ENCODE results near the gene NUDT4. TPM values are rescaled to one million over a fixed set of nuclear protein-coding genes. Genes with fewer than 3 reads are reported as not detected.

NUDT4 gene
- total RNA-seq, 1 donor from 2014 or later: 59.1 TPM

DNA sequence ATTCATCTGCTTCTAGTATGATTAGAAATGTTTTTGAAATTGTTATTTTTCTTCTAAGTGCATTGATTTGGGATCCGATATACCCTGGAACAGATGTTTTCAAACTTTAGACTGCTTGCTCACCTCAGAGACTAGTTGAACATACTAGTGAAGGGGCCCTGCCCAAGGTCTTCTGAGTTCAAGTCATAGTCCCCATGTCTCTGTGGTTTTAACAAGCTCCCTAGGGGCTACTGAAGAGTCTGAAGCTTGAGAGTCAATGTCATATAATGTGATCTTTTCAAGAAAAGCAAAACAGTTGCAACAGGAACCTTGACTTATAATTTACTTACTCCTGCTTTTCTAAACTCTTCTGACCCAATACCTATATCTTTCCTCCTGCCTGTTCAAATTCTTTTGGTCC lies 71.6 kb downstream of the NUDT4 start:
- DNase-seq (ENCODE audit: low read depth, low spot score): no peak
- TF ChIP-seq, protein P1, sequence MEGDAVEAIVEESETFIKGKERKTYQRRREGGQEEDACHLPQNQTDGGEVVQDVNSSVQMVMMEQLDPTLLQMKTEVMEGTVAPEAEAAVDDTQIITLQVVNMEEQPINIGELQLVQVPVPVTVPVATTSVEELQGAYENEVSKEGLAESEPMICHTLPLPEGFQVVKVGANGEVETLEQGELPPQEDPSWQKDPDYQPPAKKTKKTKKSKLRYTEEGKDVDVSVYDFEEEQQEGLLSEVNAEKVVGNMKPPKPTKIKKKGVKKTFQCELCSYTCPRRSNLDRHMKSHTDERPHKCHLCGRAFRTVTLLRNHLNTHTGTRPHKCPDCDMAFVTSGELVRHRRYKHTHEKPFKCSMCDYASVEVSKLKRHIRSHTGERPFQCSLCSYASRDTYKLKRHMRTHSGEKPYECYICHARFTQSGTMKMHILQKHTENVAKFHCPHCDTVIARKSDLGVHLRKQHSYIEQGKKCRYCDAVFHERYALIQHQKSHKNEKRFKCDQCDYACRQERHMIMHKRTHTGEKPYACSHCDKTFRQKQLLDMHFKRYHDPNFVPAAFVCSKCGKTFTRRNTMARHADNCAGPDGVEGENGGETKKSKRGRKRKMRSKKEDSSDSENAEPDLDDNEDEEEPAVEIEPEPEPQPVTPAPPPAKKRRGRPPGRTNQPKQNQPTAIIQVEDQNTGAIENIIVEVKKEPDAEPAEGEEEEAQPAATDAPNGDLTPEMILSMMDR (conservative IDR thresholded peaks at IDR 0.05): no peak
- Mint-ChIP-seq H3K4me1 (no peaks in the 10 kb centered on the region), H3K27me3 (ENCODE audit: low read depth) (no peaks in the 10 kb centered on the region), H3K4me3 (no peak overlapping the region), H3K27ac (ENCODE audit: unreplicated experiment) (no peak overlapping the region), H3K36me3 (ENCODE audit: low read depth) (no peaks in the 10 kb centered on the region), H3K9me3 (no peaks in the 10 kb centered on the region)

DNA sequence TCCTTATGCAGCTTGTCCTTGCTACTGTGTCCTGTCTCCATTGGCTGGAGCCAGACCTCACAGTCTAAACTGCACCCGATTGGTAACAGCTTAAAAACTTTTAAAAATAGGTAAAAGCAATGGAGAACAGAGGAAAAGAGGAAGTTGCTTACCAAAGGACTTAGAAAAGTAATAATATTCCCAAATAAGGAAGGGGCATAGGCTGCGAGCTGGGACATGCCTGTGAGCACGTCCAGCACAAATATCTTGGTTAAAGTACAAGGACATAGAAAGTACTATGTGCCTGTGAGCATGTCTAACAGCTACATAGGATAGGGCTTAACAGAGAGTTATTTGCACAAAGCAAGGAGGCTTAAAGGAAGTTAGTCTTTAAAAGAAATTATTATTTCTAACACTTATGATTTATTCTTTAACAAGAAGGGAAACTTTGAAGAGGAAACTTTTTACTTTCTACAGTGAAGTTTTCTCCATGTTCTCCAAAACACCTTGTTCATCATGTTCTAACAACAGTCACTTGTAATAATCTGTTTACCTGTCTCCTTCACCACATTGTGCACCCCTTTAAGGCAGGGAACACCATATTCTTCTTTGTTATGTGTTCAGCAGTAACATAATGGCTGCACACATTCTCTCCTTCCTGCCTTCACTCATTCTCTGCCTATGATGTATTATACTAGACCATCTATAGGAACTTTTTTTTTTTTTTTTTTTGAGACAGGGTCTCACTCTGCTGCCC lies 73.9 kb downstream of the NUDT4 start:
- H3K4me1 Mint-ChIP-seq: no peaks in the 10 kb centered on the region

DNA sequence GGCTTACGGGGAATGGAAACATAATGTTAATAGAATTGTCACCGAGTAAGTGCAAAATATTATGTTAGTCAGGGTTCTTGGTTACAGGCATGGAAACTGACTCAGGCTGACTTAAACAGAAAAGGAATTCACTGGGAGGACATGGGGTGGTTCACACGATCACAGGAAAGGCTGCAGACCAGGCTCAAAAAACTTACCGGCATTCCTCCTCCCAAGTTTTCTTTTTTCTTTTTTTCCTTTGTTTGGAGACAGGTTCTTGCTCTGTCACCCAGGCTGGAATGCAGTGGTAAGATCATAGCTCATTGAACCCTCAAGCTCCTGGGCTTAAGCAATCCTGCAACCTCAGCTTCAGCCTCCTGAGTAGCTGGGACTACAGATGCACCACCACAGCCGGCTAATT lies 75.9 kb downstream of the NUDT4 start:
- no peak for DNase-seq (ENCODE audit: low read depth, low spot score)
- no peaks in the 10 kb centered on the region for H3K36me3 Mint-ChIP-seq (ENCODE audit: low read depth)
- H3K27me3 Mint-ChIP-seq (ENCODE audit: low read depth): peaks cover 2% of the 10 kb centered on the region
- no peaks in the 10 kb centered on the region for H3K4me1 Mint-ChIP-seq
- TF ChIP-seq, protein P1 (conservative IDR thresholded peaks at IDR 0.05): no peak
- no peaks in the 10 kb centered on the region for H3K9me3 Mint-ChIP-seq
- H3K4me3 Mint-ChIP-seq: no peak overlapping the region
- H3K27ac Mint-ChIP-seq (ENCODE audit: unreplicated experiment): no peak overlapping the region

More for the DNA sequence above, 73.9 kb downstream of the NUDT4 start:
- Mint-ChIP-seq H3K27ac (ENCODE audit: unreplicated experiment) (no peak overlapping the region), H3K36me3 (ENCODE audit: low read depth) (no peaks in the 10 kb centered on the region), H3K27me3 (ENCODE audit: low read depth) (peaks cover 2% of the 10 kb centered on the region), H3K9me3 (no peaks in the 10 kb centered on the region), H3K4me3 (no peak overlapping the region)
- TF ChIP-seq, protein P1 (conservative IDR thresholded peaks at IDR 0.05): no peak
- DNase-seq (ENCODE audit: low read depth, low spot score): no peak

DNA sequence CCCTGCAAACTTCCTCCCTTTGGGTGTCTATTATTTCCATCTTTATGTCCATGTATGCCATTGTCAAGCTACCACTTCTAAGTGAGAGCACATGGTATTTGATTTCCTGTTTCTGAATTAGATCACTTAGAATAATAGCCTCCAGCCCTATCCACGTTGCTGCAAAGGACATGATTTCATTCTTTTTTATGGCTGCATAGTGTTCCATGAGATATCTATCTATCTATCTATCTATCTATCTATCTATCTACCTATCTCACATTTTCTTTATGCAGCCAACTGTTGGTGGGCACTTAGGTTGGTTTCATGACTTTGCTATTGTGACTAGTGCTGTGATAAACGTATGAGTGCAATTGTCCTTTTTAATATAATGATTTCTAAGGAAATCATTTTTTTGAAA lies 78.4 kb downstream of the NUDT4 start:
- no peaks in the 10 kb centered on the region for H3K4me1 Mint-ChIP-seq
- TF ChIP-seq, protein P1 (conservative IDR thresholded peaks at IDR 0.05): no peak
- no peak for DNase-seq (ENCODE audit: low read depth, low spot score)

More for the DNA sequence above, 78.4 kb downstream of the NUDT4 start:
- no peak overlapping the region for H3K27ac Mint-ChIP-seq (ENCODE audit: unreplicated experiment)
- H3K27me3 Mint-ChIP-seq (ENCODE audit: low read depth): peaks cover 2% of the 10 kb centered on the region
- H3K36me3 Mint-ChIP-seq (ENCODE audit: low read depth): no peaks in the 10 kb centered on the region
- no peaks in the 10 kb centered on the region for H3K9me3 Mint-ChIP-seq
- H3K4me3 Mint-ChIP-seq: no peak overlapping the region

Other genes starting within 250 kb of the NUDT4 start
- gene UBE2N, start 64.0 kb downstream of the NUDT4 start, total RNA-seq: 176 and 185 TPM in 2 replicates
- gene MRPL42, start 89.6 kb downstream of the NUDT4 start, total RNA-seq: 117 and 121 TPM in 2 replicates
- gene SOCS2, start 194.8 kb downstream of the NUDT4 start, total RNA-seq: 53.5 and 56.4 TPM in 2 replicates